Liver (tissue), 9 donors: Measurements from ENCODE around the gene CPA2. TPM values are rescaled to one million over a fixed set of nuclear protein-coding genes. Genes with fewer than 3 reads are reported as not detected.

Experiments
- DNase-seq: peaks from one replicate; pipeline ENCODE4 v3.0.0-alpha.2; 2017; ENCODE audit warnings: low spot score
- H3K27ac ChIP-seq, 2 donors: one replicate each; pipeline ENCODE4 v1.7.0; 2013; ENCODE audit warnings: inconsistent platforms in 2 of 2, low read length in 2 of 2, control low read depth in 1 of 2, low read depth in 1 of 2, mild to moderate bottlenecking in 1 of 2
- H3K27me3 ChIP-seq, 4 donors: one replicate each; pipeline versions ENCODE4 v1.6.1 to v1.7.0; 2013; ENCODE audit warnings: low read length in 3 of 4, inconsistent platforms in 1 of 4, mild to moderate bottlenecking in 1 of 4, moderate library complexity in 1 of 4; ENCODE audit not compliant: control insufficient read depth in 4 of 4, insufficient read depth in 4 of 4
- H3K36me3 ChIP-seq, 4 donors: one replicate each; pipeline versions ENCODE4 v1.6.1 to v1.7.0; 2013; ENCODE audit warnings: low read length in 3 of 4, mild to moderate bottlenecking in 3 of 4, low read depth in 1 of 4, moderate library complexity in 1 of 4; ENCODE audit not compliant: control insufficient read depth in 4 of 4, insufficient read depth in 3 of 4
- H3K4me1 ChIP-seq, 4 donors: one replicate each; pipeline versions ENCODE4 v1.6.1 to v1.7.0; 2013; ENCODE audit warnings: low read length in 3 of 4, mild to moderate bottlenecking in 3 of 4, moderate library complexity in 1 of 4; ENCODE audit not compliant: control insufficient read depth in 4 of 4, insufficient read depth in 4 of 4
- H3K4me3 ChIP-seq, 3 donors: one replicate each; pipeline versions ENCODE4 v1.6.1 to v1.7.0; 2013; ENCODE audit warnings: low read length in 3 of 3, control low read depth in 1 of 3, low read depth in 1 of 3, mild to moderate bottlenecking in 1 of 3
- H3K9ac ChIP-seq, 2 donors: one replicate each; pipeline ENCODE4 v1.7.0; 2013; ENCODE audit warnings: low read length in 2 of 2, mild to moderate bottlenecking in 2 of 2, moderate library complexity in 2 of 2, control low read depth in 1 of 2, low read depth in 1 of 2
- H3K9me3 ChIP-seq, 4 donors: one replicate each; pipeline versions ENCODE4 v1.6.1 to v1.7.0; 2013; ENCODE audit warnings: low read length in 3 of 4; ENCODE audit not compliant: control insufficient read depth in 4 of 4
- EGR1 ChIP-seq, 2 donors: IDR thresholded peaks; 2 replicates each; pipeline ENCODE4 v1.6.1; 2016 to 2018; ENCODE audit warnings: antibody characterized with exemption in 2 of 2, low read depth in 2 of 2
- FOXA1 ChIP-seq: IDR thresholded peaks from 2 replicates; pipeline ENCODE4 v1.6.1; 2016; ENCODE audit warnings: antibody characterized with exemption
- FOXA2 ChIP-seq: IDR thresholded peaks from 2 replicates; pipeline ENCODE4 v1.6.1; 2016; ENCODE audit warnings: antibody characterized with exemption
- GABPA ChIP-seq, 2 donors: IDR thresholded peaks in 1 of 2; conservative IDR thresholded peaks in 1 of 2; 2 replicates each; pipeline ENCODE4 v1.6.1; 2016; ENCODE audit warnings: antibody characterized with exemption in 2 of 2, mild to moderate bottlenecking in 1 of 2, moderate library complexity in 1 of 2
- HNF4A ChIP-seq, 2 donors: conservative IDR thresholded peaks; 2 replicates each; pipeline ENCODE4 v1.6.1; 2016; ENCODE audit warnings: antibody characterized with exemption in 2 of 2, mild to moderate bottlenecking in 2 of 2
- HNF4G ChIP-seq: IDR thresholded peaks from 2 replicates; pipeline ENCODE4 v1.6.1; 2016; ENCODE audit warnings: antibody characterized with exemption
- JUND ChIP-seq, 2 donors: IDR thresholded peaks; 2 replicates each; pipeline ENCODE4 v1.6.1; 2016; ENCODE audit warnings: antibody characterized with exemption in 2 of 2
- NR2F2 ChIP-seq: IDR thresholded peaks from 2 replicates; pipeline ENCODE4 v1.6.1; 2016; ENCODE audit warnings: antibody characterized with exemption
- RAD21 ChIP-seq, 2 donors: IDR thresholded peaks; 2 replicates each; pipeline ENCODE4 v1.6.1; 2016; ENCODE audit warnings: antibody characterized with exemption in 2 of 2, mild to moderate bottlenecking in 2 of 2
- RXRA ChIP-seq, 2 donors: IDR thresholded peaks; 2 replicates each; pipeline ENCODE4 v1.6.1; 2017 to 2018; ENCODE audit warnings: antibody characterized with exemption in 2 of 2, mild to moderate bottlenecking in 1 of 2
- SP1 ChIP-seq: IDR thresholded peaks from 2 replicates; pipeline ENCODE4 v1.6.1; 2018; ENCODE audit warnings: antibody characterized with exemption, mild to moderate bottlenecking
- TAF1 ChIP-seq: conservative IDR thresholded peaks from 2 replicates; pipeline ENCODE4 v1.6.1; 2016; ENCODE audit warnings: antibody characterized with exemption, mild to moderate bottlenecking
- YY1 ChIP-seq: IDR thresholded peaks from 2 replicates; pipeline ENCODE4 v1.6.1; 2016; ENCODE audit warnings: antibody characterized with exemption, mild to moderate bottlenecking
- WGBS: extraction: QIAGEN DNeasy Blood & Tissue Kit; methylation state at CpG from one replicate; pipeline ENCODE4 v1.1.7; 2013; 5-methylcytosine and 5-hydroxymethylcytosine counted together
- polyA plus RNA-seq, 2 donors: library from polyadenylated mRNA; stranded (reverse) in 1 of 2; unstranded in 1 of 2; fragments of 200-250 nt in 1 of 2; fragments of >200 nt in 1 of 2; fragmentation: Nextera tagmentation in 1 of 2; extraction: Ambion mirVana in 1 of 2; gene quantifications; one replicate each; pipeline versions ENCODE4 v1.2.1 to v1.2.3, GENCODE V29; 2013 to 2015
- total RNA-seq, 2 donors: library from RNA; depleted of rRNA; stranded (reverse); fragments of >200 nt; gene quantifications; one replicate each; pipeline ENCODE4 v1.2.3, GENCODE V29; 2014
- TF ChIP-seq, protein P1 (sequence below): fragments of 150-350 bp; IDR thresholded peaks from 2 replicates; pipeline ENCODE4 v1.5.1; 2017; ENCODE audit warnings: improper control_type of control experiment, low read depth, low read length; ENCODE audit not compliant: missing input control
- TF ChIP-seq, protein P2 (sequence below): IDR thresholded peaks from 2 replicates; pipeline ENCODE4 v1.6.1; 2016; ENCODE audit warnings: antibody characterized with exemption
- TF ChIP-seq, protein P3 (sequence below): IDR thresholded peaks from 2 replicates; pipeline ENCODE4 v1.6.1; 2016; ENCODE audit warnings: antibody characterized with exemption, mild to moderate bottlenecking
- TF ChIP-seq, protein P4 (sequence below): IDR thresholded peaks from 2 replicates; pipeline ENCODE4 v1.6.1; 2016; ENCODE audit warnings: antibody characterized with exemption
- TF ChIP-seq, protein P5 (sequence below): IDR thresholded peaks from 2 replicates; pipeline ENCODE4 v1.6.1; 2016; ENCODE audit warnings: antibody characterized with exemption
- donor health status: healthy.
- donor health status: healthy.
- donor health status: healthy.
- donor health status: healthy.
- donor health status: healthy.

CPA2 gene
- total and polyA plus RNA-seq, 4 donors = not detected

DNA sequence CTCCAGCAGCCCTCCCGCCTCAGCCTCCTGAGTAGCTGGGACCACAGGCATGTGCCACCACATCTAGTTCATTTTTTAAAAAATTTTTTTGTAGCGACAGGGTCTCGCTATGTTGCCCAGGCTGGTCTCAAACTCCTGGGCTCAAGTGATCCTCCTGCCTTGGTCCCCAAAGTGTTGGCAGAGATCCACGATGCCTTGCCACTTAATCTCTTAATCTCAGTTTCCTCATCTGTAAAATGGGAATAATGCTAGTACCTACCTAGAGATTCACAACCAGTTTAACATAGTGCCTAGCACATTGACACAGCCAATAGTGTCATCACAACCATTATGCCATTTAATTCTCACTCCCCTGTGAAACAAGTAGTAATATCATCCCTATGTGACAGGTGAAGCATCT lies 21.5 kb downstream of the CPA2 start (continued):
- TF ChIP-seq, protein P1, sequence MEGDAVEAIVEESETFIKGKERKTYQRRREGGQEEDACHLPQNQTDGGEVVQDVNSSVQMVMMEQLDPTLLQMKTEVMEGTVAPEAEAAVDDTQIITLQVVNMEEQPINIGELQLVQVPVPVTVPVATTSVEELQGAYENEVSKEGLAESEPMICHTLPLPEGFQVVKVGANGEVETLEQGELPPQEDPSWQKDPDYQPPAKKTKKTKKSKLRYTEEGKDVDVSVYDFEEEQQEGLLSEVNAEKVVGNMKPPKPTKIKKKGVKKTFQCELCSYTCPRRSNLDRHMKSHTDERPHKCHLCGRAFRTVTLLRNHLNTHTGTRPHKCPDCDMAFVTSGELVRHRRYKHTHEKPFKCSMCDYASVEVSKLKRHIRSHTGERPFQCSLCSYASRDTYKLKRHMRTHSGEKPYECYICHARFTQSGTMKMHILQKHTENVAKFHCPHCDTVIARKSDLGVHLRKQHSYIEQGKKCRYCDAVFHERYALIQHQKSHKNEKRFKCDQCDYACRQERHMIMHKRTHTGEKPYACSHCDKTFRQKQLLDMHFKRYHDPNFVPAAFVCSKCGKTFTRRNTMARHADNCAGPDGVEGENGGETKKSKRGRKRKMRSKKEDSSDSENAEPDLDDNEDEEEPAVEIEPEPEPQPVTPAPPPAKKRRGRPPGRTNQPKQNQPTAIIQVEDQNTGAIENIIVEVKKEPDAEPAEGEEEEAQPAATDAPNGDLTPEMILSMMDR = no peak
- no peak for TF ChIP-seq NR2F2
- TF ChIP-seq JUND (IDR thresholded peaks at IDR 0.05) = no peak

DNA sequence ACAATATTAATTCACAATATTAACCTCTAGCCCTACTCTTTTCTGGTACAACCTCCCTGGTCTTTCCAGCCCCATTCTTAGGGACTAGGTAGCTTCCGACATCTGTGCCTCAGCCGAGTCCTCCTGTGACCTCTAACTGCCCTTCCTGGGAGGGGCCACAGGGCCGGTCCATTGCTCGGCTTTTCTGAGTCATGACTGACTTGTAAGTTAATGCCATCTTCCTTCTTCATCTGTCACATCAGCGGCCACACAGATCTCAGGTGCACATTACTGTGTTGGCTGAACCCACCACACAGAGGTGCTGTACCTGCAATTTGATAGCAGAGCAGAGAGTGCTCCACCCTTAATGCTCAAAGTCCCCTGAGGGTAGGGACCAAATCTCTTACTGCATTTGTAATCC lies 22.2 kb downstream of the CPA2 start:
- Histone ChIP-seq H3K36me3 (no peaks in the 10 kb centered on the region), H3K4me1 (no peaks in the 10 kb centered on the region), H3K9me3 (no peaks in the 10 kb centered on the region), H3K9ac (no peak overlapping the region), H3K27me3 (no peaks in the 10 kb centered on the region), H3K4me3 (no peak overlapping the region), H3K27ac (no peak overlapping the region)
- DNase-seq = no peak
- TF ChIP-seq RXRA (IDR thresholded peaks at IDR 0.05) (no peak), FOXA2 (no peak), NR2F2 (no peak), EGR1 (IDR thresholded peaks at IDR 0.05; ENCODE audit: low read depth in 2 of 2) (no peak), YY1 (no peak), FOXA1 (no peak), RAD21 (IDR thresholded peaks at IDR 0.05) (no peak), HNF4G (no peak), SP1 (no peak), GABPA (IDR thresholded peaks at IDR 0.05 in 1 of 2, conservative IDR thresholded peaks at IDR 0.05 in 1 of 2) (no peak), TAF1 (no peak), HNF4A (conservative IDR thresholded peaks at IDR 0.05) (no peak), JUND (IDR thresholded peaks at IDR 0.05) (no peak)
- TF ChIP-seq, protein P1 = no peak
- TF ChIP-seq, protein P2, sequence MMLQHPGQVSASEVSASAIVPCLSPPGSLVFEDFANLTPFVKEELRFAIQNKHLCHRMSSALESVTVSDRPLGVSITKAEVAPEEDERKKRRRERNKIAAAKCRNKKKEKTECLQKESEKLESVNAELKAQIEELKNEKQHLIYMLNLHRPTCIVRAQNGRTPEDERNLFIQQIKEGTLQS = no peak
- TF ChIP-seq, protein P3, sequence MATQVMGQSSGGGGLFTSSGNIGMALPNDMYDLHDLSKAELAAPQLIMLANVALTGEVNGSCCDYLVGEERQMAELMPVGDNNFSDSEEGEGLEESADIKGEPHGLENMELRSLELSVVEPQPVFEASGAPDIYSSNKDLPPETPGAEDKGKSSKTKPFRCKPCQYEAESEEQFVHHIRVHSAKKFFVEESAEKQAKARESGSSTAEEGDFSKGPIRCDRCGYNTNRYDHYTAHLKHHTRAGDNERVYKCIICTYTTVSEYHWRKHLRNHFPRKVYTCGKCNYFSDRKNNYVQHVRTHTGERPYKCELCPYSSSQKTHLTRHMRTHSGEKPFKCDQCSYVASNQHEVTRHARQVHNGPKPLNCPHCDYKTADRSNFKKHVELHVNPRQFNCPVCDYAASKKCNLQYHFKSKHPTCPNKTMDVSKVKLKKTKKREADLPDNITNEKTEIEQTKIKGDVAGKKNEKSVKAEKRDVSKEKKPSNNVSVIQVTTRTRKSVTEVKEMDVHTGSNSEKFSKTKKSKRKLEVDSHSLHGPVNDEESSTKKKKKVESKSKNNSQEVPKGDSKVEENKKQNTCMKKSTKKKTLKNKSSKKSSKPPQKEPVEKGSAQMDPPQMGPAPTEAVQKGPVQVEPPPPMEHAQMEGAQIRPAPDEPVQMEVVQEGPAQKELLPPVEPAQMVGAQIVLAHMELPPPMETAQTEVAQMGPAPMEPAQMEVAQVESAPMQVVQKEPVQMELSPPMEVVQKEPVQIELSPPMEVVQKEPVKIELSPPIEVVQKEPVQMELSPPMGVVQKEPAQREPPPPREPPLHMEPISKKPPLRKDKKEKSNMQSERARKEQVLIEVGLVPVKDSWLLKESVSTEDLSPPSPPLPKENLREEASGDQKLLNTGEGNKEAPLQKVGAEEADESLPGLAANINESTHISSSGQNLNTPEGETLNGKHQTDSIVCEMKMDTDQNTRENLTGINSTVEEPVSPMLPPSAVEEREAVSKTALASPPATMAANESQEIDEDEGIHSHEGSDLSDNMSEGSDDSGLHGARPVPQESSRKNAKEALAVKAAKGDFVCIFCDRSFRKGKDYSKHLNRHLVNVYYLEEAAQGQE = no peak
- TF ChIP-seq, protein P4, sequence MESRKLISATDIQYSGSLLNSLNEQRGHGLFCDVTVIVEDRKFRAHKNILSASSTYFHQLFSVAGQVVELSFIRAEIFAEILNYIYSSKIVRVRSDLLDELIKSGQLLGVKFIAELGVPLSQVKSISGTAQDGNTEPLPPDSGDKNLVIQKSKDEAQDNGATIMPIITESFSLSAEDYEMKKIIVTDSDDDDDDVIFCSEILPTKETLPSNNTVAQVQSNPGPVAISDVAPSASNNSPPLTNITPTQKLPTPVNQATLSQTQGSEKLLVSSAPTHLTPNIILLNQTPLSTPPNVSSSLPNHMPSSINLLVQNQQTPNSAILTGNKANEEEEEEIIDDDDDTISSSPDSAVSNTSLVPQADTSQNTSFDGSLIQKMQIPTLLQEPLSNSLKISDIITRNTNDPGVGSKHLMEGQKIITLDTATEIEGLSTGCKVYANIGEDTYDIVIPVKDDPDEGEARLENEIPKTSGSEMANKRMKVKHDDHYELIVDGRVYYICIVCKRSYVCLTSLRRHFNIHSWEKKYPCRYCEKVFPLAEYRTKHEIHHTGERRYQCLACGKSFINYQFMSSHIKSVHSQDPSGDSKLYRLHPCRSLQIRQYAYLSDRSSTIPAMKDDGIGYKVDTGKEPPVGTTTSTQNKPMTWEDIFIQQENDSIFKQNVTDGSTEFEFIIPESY = no peak
- TF ChIP-seq, protein P5, sequence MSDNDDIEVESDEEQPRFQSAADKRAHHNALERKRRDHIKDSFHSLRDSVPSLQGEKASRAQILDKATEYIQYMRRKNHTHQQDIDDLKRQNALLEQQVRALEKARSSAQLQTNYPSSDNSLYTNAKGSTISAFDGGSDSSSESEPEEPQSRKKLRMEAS = no peak
- WGBS = 82% methylated on average over 5 of the region's 5 CpGs
